Lung (tissue), 12 donors: Measurements from ENCODE around the gene NDUFS8. TPM values are rescaled to one million over a fixed set of nuclear protein-coding genes. Genes with fewer than 3 reads are reported as not detected.

Experiments
- ATAC-seq: fragments of 200-7000 bp; cut with Tn5 transposase; one replicate; pipeline ENCODE4 v1.9.1; 2020; ENCODE audit warnings: moderate number of reproducible peaks; ENCODE audit not compliant: insufficient read depth, low FRiP score
- DNase-seq, 3 donors: peaks; one replicate each; pipeline ENCODE4 v3.0.0-alpha.2; 2013 to 2017
- H3K27ac ChIP-seq, 2 donors: one replicate each; pipeline ENCODE4 v1.5.1; 2013; ENCODE audit warnings: mild to moderate bottlenecking in 2 of 2, moderate library complexity in 2 of 2, control low read depth in 1 of 2, inconsistent platforms in 1 of 2, low read depth in 1 of 2, low read length in 1 of 2
- H3K27me3 ChIP-seq, 3 donors: one replicate each; pipeline ENCODE4 v1.5.1; 2013; ENCODE audit warnings: low read length in 2 of 3; ENCODE audit not compliant: control insufficient read depth in 3 of 3, insufficient read depth in 3 of 3
- H3K36me3 ChIP-seq, 4 donors: one replicate each; pipeline ENCODE4 v1.5.1; 2013; ENCODE audit warnings: low read length in 4 of 4, mild to moderate bottlenecking in 1 of 4, moderate library complexity in 1 of 4; ENCODE audit not compliant: control insufficient read depth in 4 of 4, insufficient read depth in 4 of 4
- H3K4me1 ChIP-seq, 5 donors: one replicate each; pipeline ENCODE4 v1.5.1; 2013; ENCODE audit warnings: low read length in 5 of 5, mild to moderate bottlenecking in 2 of 5, moderate library complexity in 1 of 5; ENCODE audit not compliant: control insufficient read depth in 5 of 5, insufficient read depth in 5 of 5
- H3K4me3 ChIP-seq: one replicate; pipeline ENCODE4 v1.5.1; 2013; ENCODE audit warnings: mild to moderate bottlenecking, control low read depth, moderate library complexity
- H3K9ac ChIP-seq, 2 donors: one replicate each; pipeline ENCODE4 v1.5.1; 2013; ENCODE audit warnings: low read length in 2 of 2, control low read depth in 1 of 2; ENCODE audit not compliant: insufficient read depth in 1 of 2
- H3K9me3 ChIP-seq, 4 donors: one replicate each; pipeline ENCODE4 v1.5.1; 2013; ENCODE audit warnings: low read length in 3 of 4, mild to moderate bottlenecking in 1 of 4, moderate library complexity in 1 of 4; ENCODE audit not compliant: control insufficient read depth in 4 of 4, insufficient read depth in 3 of 4
- WGBS, 2 donors: extraction: QIAGEN DNeasy Blood & Tissue Kit; methylation state at CpG; one replicate each; pipeline ENCODE4 v1.1.7; 2013; 5-methylcytosine and 5-hydroxymethylcytosine counted together
- polyA plus RNA-seq, 2 donors: library from polyadenylated mRNA; stranded (reverse); fragments of 200-250 nt; gene quantifications; one replicate each; pipeline ENCODE4 v1.2.1, GENCODE V29; 2013
- total RNA-seq, 2 donors: library from RNA; depleted of rRNA in 1 of 2; stranded (reverse); fragments of >200 nt in 1 of 2; gene quantifications; one replicate each; pipeline ENCODE4 v1.2.1, GENCODE V29; 2014 to 2021
- TF ChIP-seq, protein P1 (sequence below): IDR thresholded peaks from 2 replicates; pipeline ENCODE4 v1.5.1; 2012; ENCODE audit warnings: mild to moderate bottlenecking; ENCODE audit errors: control extremely low read depth, extremely low read depth
- donor health status: control.
- donor health status: control.
- donor health status: Bipolar disorder and iron deficiency.
- donor health status: healthy.
- donor health status: DM: yes; HTN: yes; CAD: no.

The NDUFS8 gene
- total and polyA plus RNA-seq, 4 donors: 57.8 to 180 (median 145) TPM

DNA sequence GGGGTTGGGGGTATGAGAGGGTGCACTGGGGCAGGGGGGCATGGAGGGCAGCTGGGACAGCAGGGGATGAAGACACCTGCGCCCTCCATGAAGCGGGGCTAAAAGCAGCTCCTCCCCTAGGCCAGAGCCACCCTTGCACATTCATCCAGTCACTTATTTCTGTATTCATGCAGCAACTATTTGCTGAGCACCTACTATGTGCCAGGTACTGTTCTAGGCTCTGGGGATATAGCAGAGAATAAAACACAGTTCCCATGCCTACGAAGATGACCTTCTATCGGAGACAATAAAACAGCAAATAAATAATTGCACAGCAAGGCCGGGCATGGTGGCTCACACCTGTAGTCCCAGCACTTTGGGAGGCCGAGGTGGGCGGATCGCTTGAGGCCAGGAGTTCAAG, 15.0 kb upstream of the NDUFS8 start:
- H3K36me3 ChIP-seq: peaks cover 0 to 4% (median 0%) of the 10 kb centered on the region in 4 donors
- H3K4me3 ChIP-seq: no peak overlapping the region
- ATAC-seq (no peak), DNase-seq (no peak)
- H3K9me3 ChIP-seq: no peaks in the 10 kb centered on the region
- no peak overlapping the region for H3K9ac ChIP-seq
- H3K4me1 ChIP-seq: peaks cover 4 to 35% (median 15%) of the 10 kb centered on the region in 5 donors
- WGBS, 2 donors: 98% methylated on average over 8 of the region's 8 CpGs
- TF ChIP-seq, protein P1, sequence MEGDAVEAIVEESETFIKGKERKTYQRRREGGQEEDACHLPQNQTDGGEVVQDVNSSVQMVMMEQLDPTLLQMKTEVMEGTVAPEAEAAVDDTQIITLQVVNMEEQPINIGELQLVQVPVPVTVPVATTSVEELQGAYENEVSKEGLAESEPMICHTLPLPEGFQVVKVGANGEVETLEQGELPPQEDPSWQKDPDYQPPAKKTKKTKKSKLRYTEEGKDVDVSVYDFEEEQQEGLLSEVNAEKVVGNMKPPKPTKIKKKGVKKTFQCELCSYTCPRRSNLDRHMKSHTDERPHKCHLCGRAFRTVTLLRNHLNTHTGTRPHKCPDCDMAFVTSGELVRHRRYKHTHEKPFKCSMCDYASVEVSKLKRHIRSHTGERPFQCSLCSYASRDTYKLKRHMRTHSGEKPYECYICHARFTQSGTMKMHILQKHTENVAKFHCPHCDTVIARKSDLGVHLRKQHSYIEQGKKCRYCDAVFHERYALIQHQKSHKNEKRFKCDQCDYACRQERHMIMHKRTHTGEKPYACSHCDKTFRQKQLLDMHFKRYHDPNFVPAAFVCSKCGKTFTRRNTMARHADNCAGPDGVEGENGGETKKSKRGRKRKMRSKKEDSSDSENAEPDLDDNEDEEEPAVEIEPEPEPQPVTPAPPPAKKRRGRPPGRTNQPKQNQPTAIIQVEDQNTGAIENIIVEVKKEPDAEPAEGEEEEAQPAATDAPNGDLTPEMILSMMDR: no peak
- no peak overlapping the region for H3K27ac ChIP-seq
- H3K27me3 ChIP-seq: no peaks in the 10 kb centered on the region

- Histone ChIP-seq H3K4me3 (no peak overlapping the region), H3K9me3 (no peaks in the 10 kb centered on the region), H3K9ac (no peak overlapping the region), H3K36me3 (peaks cover 0 to 4% (median 0%) of the 10 kb centered on the region in 4 donors), H3K4me1 (peaks cover 0 to 28% (median 13%) of the 10 kb centered on the region in 5 donors), H3K27ac (peak overlapping the region in 1 of 2 donors; percentile 11), H3K27me3 (no peaks in the 10 kb centered on the region)
- no peak for ATAC-seq
- no peak for DNase-seq
- TF ChIP-seq, protein P1: no peak
- WGBS, 2 donors: 72 to 79% methylated on average over 11 to 13 of the region's 13 CpGs
These were observed 14.1 kb upstream of the NDUFS8 start for GRCh38 chr11:68016161-68016903.

GRCh38 chr11:68016904-68017817, 13.3 kb upstream of the NDUFS8 start:
- ATAC-seq (no peak), DNase-seq (no peak)
- peaks cover 0 to 7% (median 0%) of the 10 kb centered on the region in 4 donors for H3K36me3 ChIP-seq
- no peak overlapping the region for H3K4me3 ChIP-seq
- H3K9ac ChIP-seq: no peak overlapping the region
- peak overlapping the region in 1 of 2 donors; percentile 27 for H3K27ac ChIP-seq
- peaks cover 0 to 25% (median 11%) of the 10 kb centered on the region in 5 donors for H3K4me1 ChIP-seq
- no peaks in the 10 kb centered on the region for H3K9me3 ChIP-seq
- TF ChIP-seq, protein P1: no peak
- 69 to 74% methylated on average over 16 of the region's 16 CpGs for WGBS, 2 donors
- no peaks in the 10 kb centered on the region for H3K27me3 ChIP-seq
